NCI-H82 treated with DMSO at 0.1 percent for 48 hours (cell line): Measurements from ENCODE around the gene SHROOM3.

Experiments
- DNase-seq: peaks from one replicate; lab custom pipeline; 2025; ENCODE audit not compliant: unreplicated experiment; lab: John Stamatoyannopoulos, UW

The SHROOM3 gene

GRCh38 chr4:76535603-76536372, 100.8 kb downstream of the SHROOM3 start:
- no peak for DNase-seq

DNA sequence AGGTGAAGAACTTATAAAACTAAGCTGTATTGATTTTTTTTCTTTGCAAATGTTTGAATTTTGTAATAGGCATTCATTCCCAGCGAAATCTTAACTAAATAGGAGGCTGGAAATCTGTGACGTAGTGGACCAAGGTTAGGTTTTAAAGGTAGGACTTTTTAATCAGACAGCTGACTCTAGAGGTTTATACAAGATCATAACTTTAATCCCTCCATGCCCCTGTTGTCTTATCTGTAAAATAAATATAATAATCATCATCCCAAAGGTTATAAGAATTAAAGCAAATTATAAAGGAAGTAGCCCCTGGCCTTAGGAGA, 101.3 kb downstream of the SHROOM3 start:
- no peak for DNase-seq

DNA sequence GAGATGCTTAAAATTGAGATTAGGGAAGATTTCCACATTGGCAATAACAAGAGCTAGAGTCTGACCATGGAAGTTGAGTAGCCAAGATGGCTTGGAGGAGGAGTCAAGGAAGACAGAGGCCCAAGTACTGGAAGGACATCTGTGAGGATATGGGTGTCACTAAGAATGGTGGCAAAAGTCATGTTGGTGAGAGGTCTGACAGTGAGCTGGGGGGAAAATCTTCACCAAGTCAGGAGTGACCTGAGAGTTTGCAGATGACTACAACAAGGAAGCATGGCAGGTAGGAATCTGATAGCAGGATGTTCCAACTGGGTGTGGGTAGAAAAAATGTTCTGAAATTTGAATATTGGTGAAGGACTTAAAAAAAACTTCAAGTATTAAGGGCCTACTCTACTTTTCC, 103.3 kb downstream of the SHROOM3 start:
- DNase-seq: no peak

- DNase-seq: no peak
Measured at GRCh38 chr4:76539979-76540378, 105.0 kb downstream of the SHROOM3 start.

DNA sequence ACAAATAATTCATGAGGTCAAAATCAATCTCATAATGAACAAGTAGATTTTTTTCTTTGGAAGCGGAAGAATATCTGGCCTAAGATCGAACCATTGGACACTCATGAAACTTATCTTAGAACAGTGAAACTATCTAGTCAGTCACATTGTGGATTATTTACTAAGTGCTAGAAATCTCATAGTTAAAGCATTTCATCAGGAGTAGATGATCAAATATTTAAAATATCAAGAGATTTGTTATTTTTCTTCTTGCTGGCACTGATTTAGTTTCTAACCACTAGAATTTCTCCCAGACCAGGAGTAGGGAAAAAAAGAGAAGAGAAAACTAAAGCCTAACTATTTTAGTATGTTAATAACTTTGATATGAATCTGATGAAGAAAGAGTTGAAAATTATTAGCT, 105.5 kb downstream of the SHROOM3 start:
- no peak for DNase-seq

DNA sequence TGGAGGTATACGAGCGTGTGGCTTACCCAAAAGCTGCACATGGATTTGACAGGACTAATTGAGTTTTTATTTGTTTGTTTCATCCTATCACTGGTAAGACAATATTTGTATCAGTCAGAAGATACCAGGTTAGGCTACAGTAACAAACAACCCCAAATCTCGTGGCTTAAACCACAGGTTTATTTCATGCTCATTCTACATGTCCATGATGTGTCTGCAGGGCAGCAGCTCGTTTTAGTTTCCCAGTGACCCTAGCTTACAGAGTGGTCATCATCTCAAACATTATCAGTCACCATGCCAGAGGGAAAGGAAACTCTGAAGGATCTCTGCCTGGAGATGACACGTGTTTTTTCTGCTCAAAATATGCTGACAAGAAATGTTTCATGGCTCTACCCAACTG, 108.3 kb downstream of the SHROOM3 start:
- no peak for DNase-seq

DNA sequence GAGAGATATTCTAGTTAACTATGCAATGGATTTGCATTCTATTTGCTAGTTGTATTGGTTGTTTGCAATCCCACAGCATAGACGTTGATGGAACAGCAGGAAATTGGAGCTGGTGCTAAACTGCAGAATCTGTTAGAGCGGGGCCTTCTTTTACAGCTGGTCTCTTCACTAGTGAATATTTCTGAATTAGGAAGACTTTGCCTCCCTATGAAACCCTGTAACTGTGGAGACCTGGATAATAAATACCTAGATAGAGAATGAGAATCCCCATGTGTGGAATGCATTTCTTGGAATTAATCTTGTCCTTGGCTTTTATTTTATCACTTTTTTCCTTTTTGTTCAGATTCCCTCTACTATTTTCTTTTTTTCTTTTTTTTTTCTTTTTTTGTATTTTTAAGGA, 109.7 kb downstream of the SHROOM3 start:
- no peak for DNase-seq

GRCh38 chr4:76545226-76545884, 110.3 kb downstream of the SHROOM3 start:
- DNase-seq: no peak

DNA sequence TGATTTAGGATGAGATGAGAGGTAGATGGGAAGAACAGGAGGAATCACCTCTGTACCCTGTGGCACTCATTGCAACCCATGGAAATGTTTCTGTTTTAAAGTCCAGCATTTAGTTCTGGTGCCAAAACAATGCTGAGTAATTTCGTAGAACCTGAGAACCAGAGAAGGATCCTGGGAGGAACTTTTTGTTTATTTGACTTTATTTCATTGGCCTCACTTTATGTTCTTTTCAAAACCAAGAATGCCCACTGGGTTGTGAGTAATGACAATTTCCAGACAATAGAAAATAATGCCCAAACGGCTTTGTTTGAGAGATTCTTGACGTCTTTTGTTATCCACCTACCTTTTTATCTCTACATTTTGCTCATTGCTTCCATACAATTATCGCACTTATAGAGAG, 111.3 kb downstream of the SHROOM3 start:
- DNase-seq: no peak

- peak; percentile 72 for DNase-seq
Measured at GRCh38 chr4:76546759-76547742, 112.0 kb downstream of the SHROOM3 start.

DNA sequence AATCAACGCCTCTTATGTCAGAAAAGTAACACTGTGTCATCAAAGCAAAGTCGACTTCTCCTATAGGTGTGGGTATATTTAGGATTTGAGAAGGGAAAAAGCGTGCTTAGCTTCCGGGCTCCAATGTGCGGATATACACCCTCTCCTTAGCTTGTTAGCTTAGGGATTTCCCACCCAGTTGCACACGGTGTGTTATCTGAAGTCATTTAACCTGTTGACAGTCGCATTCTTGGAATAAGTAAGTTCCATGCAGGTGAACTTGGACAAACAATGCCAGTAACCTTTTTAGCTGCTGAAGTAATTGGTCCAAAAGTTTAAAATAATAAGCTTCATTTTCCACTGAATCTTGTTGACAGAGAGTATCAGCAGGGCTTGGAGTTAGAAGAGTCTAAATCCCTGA, 113.7 kb downstream of the SHROOM3 start:
- no peak for DNase-seq

GRCh38 chr4:76549765-76550164, 114.7 kb downstream of the SHROOM3 start:
- no peak for DNase-seq

DNA sequence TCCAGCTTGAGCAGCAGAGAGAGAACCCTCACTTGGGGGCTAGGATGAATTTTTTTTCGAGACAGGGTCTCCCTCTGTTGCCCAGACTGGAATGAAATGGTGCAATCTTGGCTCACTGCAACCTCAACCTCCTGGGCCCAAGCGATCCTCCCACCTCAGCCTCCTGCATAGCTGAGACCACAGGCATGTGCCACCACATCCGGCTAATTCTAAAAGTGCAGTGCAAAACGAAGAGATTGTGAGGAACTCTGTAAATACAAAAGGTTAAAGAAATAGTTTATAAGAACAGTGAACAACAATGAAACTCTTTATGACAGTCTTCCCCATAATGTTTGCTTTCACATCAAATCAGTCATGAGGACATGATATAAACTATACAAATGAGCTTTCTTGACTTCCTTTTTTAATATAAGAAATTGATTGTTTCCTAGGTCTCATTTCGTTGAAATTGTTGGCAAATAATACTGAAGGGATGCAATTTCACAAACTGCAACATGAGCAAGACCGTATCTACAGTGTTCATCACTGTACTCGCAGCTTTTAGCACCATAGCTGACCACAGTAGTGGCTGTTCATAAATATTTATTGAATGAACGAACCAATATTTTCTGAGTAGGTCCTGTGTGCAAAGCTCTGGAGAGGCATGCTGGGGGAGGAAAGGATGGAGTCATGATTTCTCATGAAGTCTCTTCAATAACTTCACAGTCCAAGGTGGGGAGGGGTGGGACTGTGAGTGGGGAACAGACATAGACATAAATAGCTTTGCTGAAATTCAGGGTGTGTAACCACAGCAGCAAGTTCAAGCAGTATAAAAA, 116.1 kb downstream of the SHROOM3 start:
- DNase-seq: no peak

DNA sequence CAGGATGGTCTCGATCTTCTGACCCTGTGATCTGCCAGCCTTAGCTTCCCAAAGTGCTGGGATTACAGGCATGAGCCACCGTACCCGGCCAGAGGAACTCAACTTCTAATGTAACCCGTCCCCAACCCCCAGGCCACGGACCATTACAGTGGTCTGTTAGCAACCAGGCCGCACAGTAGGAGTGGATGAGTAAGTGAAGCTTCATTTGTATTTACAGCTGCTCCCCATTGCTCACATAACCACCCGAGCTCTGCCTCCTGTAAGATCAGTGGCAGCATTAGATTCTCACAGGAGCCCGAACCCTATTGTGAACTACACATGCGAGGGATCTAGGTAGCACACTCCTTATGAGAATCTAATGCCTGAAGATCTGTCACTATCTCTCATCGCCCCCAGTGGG, 119.6 kb downstream of the SHROOM3 start:
- no peak for DNase-seq

DNA sequence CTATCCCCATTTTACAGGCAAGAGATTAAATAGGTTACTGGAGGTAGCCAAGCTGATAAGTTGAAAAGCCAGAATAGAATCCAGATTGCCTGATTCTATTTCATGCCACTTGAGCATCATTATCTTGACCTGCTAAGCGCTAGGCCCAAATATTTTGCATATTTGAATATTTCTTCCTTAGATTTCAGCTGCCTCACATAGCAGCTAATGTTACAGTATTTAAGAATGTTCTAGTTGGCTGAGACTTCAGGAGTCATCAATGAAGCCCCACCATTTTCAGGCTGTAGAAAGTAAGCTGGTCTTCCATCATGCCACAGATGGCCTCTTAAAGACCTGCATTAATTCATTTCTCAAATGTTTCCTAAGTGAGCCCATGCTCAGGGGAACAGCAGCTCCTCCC, 121.4 kb downstream of the SHROOM3 start:
- DNase-seq: no peak

GRCh38 chr4:76558396-76559235, 123.6 kb downstream of the SHROOM3 start:
- no peak for DNase-seq

GRCh38 chr4:76559236-76560071, 124.4 kb downstream of the SHROOM3 start:
- DNase-seq: peak; percentile 2

DNA sequence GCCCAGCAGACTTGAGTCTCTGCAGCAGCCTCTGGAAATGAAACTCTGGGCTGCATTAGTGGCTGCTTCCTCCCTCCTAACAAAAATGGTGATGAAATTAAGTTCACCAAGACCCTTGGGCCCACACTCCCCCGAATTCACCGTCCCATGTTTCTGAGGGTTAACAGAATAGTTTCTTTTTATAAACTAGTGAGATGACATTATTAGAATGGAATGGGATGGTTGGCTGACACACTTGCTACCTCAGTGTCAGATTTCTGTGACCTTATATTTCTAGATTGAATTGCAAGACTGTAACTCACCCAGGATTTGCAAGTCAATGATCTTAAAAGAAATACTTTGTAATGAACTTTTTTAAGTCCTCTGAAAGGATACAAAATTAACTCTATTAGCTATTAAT, 127.1 kb downstream of the SHROOM3 start:
- no peak for DNase-seq

DNA sequence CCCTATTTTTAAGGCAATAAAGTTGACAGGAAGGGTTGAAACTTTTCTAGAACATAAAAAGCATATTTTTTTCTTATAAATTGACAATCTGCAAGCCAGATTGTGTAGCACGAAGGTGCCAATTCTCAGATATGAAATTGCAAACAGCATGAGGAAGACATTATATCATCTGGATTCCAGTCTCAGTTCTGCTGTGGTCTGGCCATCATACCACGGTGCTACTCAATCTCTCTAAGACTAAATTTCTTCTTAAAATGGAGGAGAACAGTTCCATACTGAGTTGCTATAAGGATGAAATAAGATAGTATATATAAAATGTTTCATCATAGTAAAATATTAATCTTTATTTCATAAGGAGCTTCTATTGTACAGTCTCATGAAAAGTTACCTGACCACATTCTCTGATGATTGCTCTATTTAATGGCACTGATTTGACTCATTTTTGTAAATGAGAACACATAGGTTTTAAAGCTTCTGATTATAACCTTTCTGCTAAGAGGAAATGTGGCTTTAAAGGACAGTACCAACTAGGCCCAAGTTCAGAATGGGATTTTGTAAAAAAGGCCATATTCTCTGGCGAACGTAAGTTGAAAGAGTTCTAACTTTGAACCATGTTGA, 127.9 kb downstream of the SHROOM3 start:
- DNase-seq: no peak
